ENCODE data around the gene IL4. TPM values are rescaled to one million over a fixed set of nuclear protein-coding genes. Genes with fewer than 3 reads are reported as not detected.
A peak's percentile ranks its signal among the peaks of the same experiment; 100 is the strongest.

Gene IL4
- total and polyA plus RNA-seq, 2 of the 13 experiments (the other 11 are each of a cell fraction or from before 2014, with no cell fraction given): not detected

DNA sequence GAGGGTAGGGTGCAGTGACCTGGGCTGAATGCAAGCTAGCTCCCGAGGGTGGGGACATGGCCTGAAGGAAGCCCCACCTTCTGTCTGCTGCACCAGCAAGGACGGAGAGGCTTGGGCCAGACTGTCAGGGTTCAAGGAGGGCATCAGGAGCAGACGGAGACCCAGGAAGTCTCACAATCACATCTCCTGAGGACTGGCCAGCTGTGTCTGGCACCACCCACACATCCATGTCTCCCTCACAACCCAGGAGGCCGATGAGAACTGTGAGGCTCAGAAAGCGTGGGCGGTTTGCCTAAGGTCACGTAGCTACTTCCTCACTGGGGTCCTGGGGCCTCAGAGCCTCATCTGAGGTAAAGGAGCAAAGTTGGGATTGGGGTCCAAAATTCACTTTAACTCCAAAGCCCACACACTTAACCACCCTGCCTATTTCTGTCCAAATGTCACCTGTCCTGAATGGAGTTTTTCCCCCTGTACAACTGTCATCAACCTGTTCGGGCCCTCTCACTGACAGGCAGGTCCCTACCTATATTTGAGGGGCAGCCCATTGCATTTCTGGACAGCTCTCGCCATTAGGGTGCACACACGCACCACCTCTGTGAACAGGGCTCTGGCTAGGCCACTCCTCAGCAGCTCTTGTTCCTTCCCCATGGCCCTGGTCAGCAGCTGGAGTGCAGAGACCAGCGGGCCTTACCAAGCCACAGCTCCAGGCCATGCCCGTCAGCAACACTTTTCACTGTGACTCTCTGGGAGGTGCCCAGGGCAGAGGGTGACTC is 12.4 kb upstream of the IL4 start (continued):
- TF ChIP-seq, protein P1, sequence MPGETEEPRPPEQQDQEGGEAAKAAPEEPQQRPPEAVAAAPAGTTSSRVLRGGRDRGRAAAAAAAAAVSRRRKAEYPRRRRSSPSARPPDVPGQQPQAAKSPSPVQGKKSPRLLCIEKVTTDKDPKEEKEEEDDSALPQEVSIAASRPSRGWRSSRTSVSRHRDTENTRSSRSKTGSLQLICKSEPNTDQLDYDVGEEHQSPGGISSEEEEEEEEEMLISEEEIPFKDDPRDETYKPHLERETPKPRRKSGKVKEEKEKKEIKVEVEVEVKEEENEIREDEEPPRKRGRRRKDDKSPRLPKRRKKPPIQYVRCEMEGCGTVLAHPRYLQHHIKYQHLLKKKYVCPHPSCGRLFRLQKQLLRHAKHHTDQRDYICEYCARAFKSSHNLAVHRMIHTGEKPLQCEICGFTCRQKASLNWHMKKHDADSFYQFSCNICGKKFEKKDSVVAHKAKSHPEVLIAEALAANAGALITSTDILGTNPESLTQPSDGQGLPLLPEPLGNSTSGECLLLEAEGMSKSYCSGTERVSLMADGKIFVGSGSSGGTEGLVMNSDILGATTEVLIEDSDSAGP (CRISPR knock-in tag; IDR thresholded peaks at IDR 0.05; ENCODE audit: borderline replicate concordance): 0 out of 2 replicates have a peak, but pooled peaks have one; percentile 9
- no peak for TF ChIP-seq SATB2 (CRISPR knock-in tag; IDR thresholded peaks at IDR 0.05)
- TF ChIP-seq, protein P2, sequence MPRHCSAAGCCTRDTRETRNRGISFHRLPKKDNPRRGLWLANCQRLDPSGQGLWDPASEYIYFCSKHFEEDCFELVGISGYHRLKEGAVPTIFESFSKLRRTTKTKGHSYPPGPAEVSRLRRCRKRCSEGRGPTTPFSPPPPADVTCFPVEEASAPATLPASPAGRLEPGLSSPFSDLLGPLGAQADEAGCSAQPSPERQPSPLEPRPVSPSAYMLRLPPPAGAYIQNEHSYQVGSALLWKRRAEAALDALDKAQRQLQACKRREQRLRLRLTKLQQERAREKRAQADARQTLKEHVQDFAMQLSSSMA (CRISPR knock-in tag; IDR thresholded peaks at IDR 0.05): no peak
- TF ChIP-seq RAD21 (CRISPR knock-in tag; IDR thresholded peaks at IDR 0.05): peak; percentile 11; the same call in 1 of the 2 replicates
- no peak for TF ChIP-seq ZUFSP (CRISPR knock-in tag; IDR thresholded peaks at IDR 0.05; ENCODE audit: borderline replicate concordance)
- peak; percentile 36; the same call in 1 of the 2 replicates for TF ChIP-seq TBX2 (CRISPR knock-in tag; IDR thresholded peaks at IDR 0.05; ENCODE audit: borderline replicate concordance)
- no peak for TF ChIP-seq THYN1 (CRISPR knock-in tag; IDR thresholded peaks at IDR 0.05; ENCODE audit: borderline replicate concordance, low read depth)
- no peak for TF ChIP-seq TBL1XR1 (IDR thresholded peaks at IDR 0.05; ENCODE audit: borderline replicate concordance, low read length, partially characterized antibody)
- TF ChIP-seq, protein P3, sequence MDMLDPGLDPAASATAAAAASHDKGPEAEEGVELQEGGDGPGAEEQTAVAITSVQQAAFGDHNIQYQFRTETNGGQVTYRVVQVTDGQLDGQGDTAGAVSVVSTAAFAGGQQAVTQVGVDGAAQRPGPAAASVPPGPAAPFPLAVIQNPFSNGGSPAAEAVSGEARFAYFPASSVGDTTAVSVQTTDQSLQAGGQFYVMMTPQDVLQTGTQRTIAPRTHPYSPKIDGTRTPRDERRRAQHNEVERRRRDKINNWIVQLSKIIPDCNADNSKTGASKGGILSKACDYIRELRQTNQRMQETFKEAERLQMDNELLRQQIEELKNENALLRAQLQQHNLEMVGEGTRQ (IDR thresholded peaks at IDR 0.05; ENCODE audit: low read depth, low read length): no peak
- TF ChIP-seq, protein P3 (CRISPR knock-in tag; IDR thresholded peaks at IDR 0.05; ENCODE audit: borderline replicate concordance): no peak
- TF ChIP-seq KDM2A (CRISPR knock-in tag; IDR thresholded peaks at IDR 0.05; ENCODE audit: borderline replicate concordance, low read depth): 0 out of 2 replicates have a peak, but pooled peaks have one; percentile 7
- TF ChIP-seq UBTF (CRISPR knock-in tag; IDR thresholded peaks at IDR 0.05): no peak
- no peak for TF ChIP-seq ZNF3 (CRISPR knock-in tag; IDR thresholded peaks at IDR 0.05)
- no peak for TF ChIP-seq PPARG (CRISPR knock-in tag; conservative IDR thresholded peaks at IDR 0.05)
- TF ChIP-seq ZNF816 (CRISPR knock-in tag; IDR thresholded peaks at IDR 0.05; ENCODE audit: borderline replicate concordance): no peak
- no peak for TF ChIP-seq RARG (CRISPR knock-in tag; IDR thresholded peaks at IDR 0.05; ENCODE audit: low read depth)
- TF ChIP-seq HDAC6 (IDR thresholded peaks at IDR 0.05; ENCODE audit: low read depth, low read length): no peak
- 0 out of 2 replicates have a peak, but pooled peaks have one; percentile 22 for TF ChIP-seq ZNF296 (CRISPR knock-in tag; conservative IDR thresholded peaks at IDR 0.05)
- TF ChIP-seq ZNF674 (CRISPR knock-in tag; IDR thresholded peaks at IDR 0.05; ENCODE audit: low read depth): no peak
- TF ChIP-seq, protein P4, sequence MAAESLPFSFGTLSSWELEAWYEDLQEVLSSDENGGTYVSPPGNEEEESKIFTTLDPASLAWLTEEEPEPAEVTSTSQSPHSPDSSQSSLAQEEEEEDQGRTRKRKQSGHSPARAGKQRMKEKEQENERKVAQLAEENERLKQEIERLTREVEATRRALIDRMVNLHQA (CRISPR knock-in tag; IDR thresholded peaks at IDR 0.05): no peak

Data from HepG2 (cell line).